GM23248 (cell line): ENCODE data around the gene TSHZ2.

ENCODE experiments used
- EZH2 ChIP-seq: fragments of 200-600 bp; sonication (generic); IDR thresholded peaks from 2 replicates; pipeline ENCODE4 v1.6.1; 2018; ENCODE audit warnings: antibody characterized with exemption, mild to moderate bottlenecking; ENCODE audit not compliant: insufficient read depth, poor library complexity, severe bottlenecking
- EZH2phosphoT487 ChIP-seq: fragments of 200-600 bp; sonication (generic); IDR thresholded peaks from 2 replicates; pipeline ENCODE4 v1.6.1; 2018; ENCODE audit warnings: antibody characterized with exemption, moderate library complexity, mild to moderate bottlenecking, low read depth; ENCODE audit not compliant: insufficient read depth

DNA sequence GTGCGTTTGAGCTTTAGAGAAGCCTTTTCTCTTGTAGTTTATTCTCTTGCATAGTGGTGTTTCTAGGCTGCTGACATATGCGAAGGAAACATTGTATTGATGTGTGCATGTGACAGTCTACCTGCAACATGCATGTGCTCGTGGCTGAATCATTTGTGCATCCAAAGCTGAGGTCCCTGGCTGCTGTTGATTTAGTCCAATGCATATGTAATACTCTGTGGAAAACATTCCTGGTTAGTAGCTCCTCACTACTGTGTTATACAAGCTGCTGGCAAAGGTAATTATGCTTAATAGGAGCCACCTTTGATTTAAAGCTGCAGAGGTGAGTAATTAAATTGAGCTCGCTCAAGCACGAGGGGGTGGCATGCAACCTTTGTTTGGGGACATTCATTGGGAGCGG lies 24.5 kb downstream of the TSHZ2 start:
- no peak for TF ChIP-seq EZH2
- TF ChIP-seq EZH2phosphoT487, result no peak
